Loucy (cell line): ENCODE results near the gene CARS2.

Experiments used
- H2AFZ ChIP-seq: fragments of 200-600 bp; sonication (generic); 2 replicates; pipeline ENCODE4 v1.6.0; 2016; ENCODE audit warnings: antibody characterized with exemption, mild to moderate bottlenecking, low read length, moderate library complexity
- H3F3A ChIP-seq: fragments of 200-600 bp; 2 replicates; pipeline ENCODE4 v1.6.0; 2016; ENCODE audit warnings: antibody characterized with exemption, low read depth, mild to moderate bottlenecking
- H3K27me3 ChIP-seq: fragments of 200-600 bp; sonication (generic); 2 replicates; pipeline ENCODE4 v1.6.1; 2014; ENCODE audit warnings: low read length, mild to moderate bottlenecking; ENCODE audit not compliant: insufficient read depth, poor library complexity, severe bottlenecking
- H3K36me3 ChIP-seq: fragments of 200-600 bp; sonication (generic); 2 replicates; pipeline ENCODE4 v1.6.1; 2016; ENCODE audit warnings: low read length; ENCODE audit not compliant: insufficient read depth
- H3K4me1 ChIP-seq: fragments of 200-600 bp; sonication (generic); 2 replicates; pipeline ENCODE4 v1.5.1; 2014; ENCODE audit warnings: low read length, mild to moderate bottlenecking; ENCODE audit not compliant: insufficient read depth, poor library complexity, severe bottlenecking
- H3K4me2 ChIP-seq: fragments of 200-600 bp; sonication (generic); 2 replicates; pipeline ENCODE4 v1.6.0; 2014; ENCODE audit warnings: antibody characterized with exemption, low read length, low read depth, mild to moderate bottlenecking; ENCODE audit not compliant: poor library complexity, severe bottlenecking
- H3K4me3 ChIP-seq: fragments of 200-600 bp; sonication (generic); 2 replicates; pipeline ENCODE4 v1.5.1; 2014; ENCODE audit warnings: low read length, mild to moderate bottlenecking, mixed read lengths; ENCODE audit not compliant: poor library complexity, severe bottlenecking
- H3K79me2 ChIP-seq: fragments of 200-600 bp; sonication (generic); 2 replicates; pipeline ENCODE4 v1.6.1; 2014; ENCODE audit warnings: low read length; ENCODE audit not compliant: insufficient read depth
- H3K9ac ChIP-seq: fragments of 200-600 bp; sonication (generic); 2 replicates; pipeline ENCODE4 v1.6.0; 2014; ENCODE audit warnings: mild to moderate bottlenecking, low read depth, low read length, moderate library complexity; ENCODE audit not compliant: poor library complexity, severe bottlenecking
- H3K9me2 ChIP-seq: fragments of 200-600 bp; sonication (generic); replicated peaks from 2 replicates; pipeline ENCODE4 v1.6.1; 2016; ENCODE audit warnings: low read depth, low read length, mixed read lengths
- H3K9me3 ChIP-seq: fragments of 200-600 bp; sonication (generic); 2 replicates; pipeline ENCODE4 v1.6.1; 2014; ENCODE audit warnings: mild to moderate bottlenecking, antibody characterized with exemption, low read length, low read depth; ENCODE audit not compliant: insufficient read depth
- H4K20me1 ChIP-seq: fragments of 200-600 bp; sonication (generic); 2 replicates; pipeline ENCODE4 v1.6.0; 2014; ENCODE audit warnings: antibody characterized with exemption, low read length, mild to moderate bottlenecking; ENCODE audit not compliant: insufficient read depth, poor library complexity, severe bottlenecking
- EZH2phosphoT487 ChIP-seq: fragments of 200-600 bp; IDR thresholded peaks from 2 replicates; pipeline ENCODE4 v1.6.1; 2018; ENCODE audit warnings: antibody characterized with exemption, mild to moderate bottlenecking, moderate library complexity, borderline replicate concordance
- TF ChIP-seq, protein P1 (sequence below): fragments of 200-600 bp; sonication (generic); conservative IDR thresholded peaks from 2 replicates; pipeline ENCODE4 v1.5.1; 2014; ENCODE audit warnings: mild to moderate bottlenecking, antibody characterized with exemption, low read length

CARS2 gene

DNA sequence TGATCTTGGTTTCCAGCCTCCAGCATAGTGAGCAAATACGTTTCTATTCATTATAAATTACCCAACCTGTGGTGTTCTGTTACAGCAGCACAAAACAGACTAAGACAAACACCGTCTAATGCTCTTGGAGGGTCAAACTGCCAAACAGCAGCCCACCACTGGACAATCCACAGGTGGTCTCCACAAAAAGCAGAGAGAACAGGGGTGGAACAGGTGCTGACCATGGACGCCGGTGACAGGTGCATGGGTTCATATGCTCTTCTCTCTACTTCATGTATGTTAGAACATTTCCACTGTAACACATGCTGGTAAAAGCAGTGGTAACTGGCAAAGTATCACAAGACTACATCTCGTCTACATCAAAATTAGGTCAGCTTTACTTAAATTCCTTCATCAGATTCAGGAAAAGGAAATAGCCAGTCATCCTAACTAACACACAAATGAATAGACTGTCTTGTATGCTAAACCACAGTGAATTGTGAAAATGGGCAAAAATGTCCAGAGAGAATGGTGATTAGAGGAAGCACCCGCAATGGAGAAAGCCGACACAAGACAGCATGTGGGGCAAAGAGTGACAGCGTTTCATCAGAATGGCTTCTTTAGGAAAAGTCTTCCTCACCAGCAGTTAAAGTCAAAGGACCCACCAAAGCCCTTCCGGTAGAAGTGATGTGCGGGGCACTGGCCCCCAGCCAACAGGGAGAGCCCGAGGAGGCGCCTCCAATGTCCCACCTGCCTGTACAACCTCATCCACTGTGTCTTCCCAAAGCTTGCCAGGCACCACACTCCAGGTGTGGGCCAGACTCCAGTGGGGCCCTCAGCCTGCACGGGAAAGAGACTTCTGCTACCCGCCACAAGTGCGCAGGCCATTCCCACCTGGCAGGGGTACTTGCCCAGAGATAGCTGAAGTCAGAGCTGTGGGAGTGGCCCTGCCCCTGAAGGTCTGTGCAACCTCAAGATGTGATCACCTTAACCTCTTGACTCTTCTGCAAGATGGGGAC is 6.5 kb downstream of the CARS2 start:
- H3K4me2 ChIP-seq: peak overlapping the region; percentile 58
- no peak overlapping the region for H3K9ac ChIP-seq
- H3F3A ChIP-seq: no peaks in the 10 kb centered on the region
- H3K9me2 ChIP-seq: no peaks in the 10 kb centered on the region
- H3K79me2 ChIP-seq: peaks cover 66% of the 10 kb centered on the region
- peaks cover 14% of the 10 kb centered on the region for H3K36me3 ChIP-seq
- H3K9me3 ChIP-seq: no peaks in the 10 kb centered on the region
- no peaks in the 10 kb centered on the region for H3K27me3 ChIP-seq
- H3K4me1 ChIP-seq: peaks cover 70% of the 10 kb centered on the region
- TF ChIP-seq EZH2phosphoT487: no peak
- TF ChIP-seq, protein P1, sequence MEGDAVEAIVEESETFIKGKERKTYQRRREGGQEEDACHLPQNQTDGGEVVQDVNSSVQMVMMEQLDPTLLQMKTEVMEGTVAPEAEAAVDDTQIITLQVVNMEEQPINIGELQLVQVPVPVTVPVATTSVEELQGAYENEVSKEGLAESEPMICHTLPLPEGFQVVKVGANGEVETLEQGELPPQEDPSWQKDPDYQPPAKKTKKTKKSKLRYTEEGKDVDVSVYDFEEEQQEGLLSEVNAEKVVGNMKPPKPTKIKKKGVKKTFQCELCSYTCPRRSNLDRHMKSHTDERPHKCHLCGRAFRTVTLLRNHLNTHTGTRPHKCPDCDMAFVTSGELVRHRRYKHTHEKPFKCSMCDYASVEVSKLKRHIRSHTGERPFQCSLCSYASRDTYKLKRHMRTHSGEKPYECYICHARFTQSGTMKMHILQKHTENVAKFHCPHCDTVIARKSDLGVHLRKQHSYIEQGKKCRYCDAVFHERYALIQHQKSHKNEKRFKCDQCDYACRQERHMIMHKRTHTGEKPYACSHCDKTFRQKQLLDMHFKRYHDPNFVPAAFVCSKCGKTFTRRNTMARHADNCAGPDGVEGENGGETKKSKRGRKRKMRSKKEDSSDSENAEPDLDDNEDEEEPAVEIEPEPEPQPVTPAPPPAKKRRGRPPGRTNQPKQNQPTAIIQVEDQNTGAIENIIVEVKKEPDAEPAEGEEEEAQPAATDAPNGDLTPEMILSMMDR: no peak
- H2AFZ ChIP-seq: no peak overlapping the region
- peaks cover 25% of the 10 kb centered on the region for H4K20me1 ChIP-seq
- H3K4me3 ChIP-seq: no peak overlapping the region

- peaks cover 23% of the 10 kb centered on the region for H4K20me1 ChIP-seq
- H3K4me3 ChIP-seq: no peak overlapping the region
- H3K9me2 ChIP-seq: no peaks in the 10 kb centered on the region
- H3K9me3 ChIP-seq: no peaks in the 10 kb centered on the region
- H3F3A ChIP-seq: no peaks in the 10 kb centered on the region
- H2AFZ ChIP-seq: no peak overlapping the region
- no peaks in the 10 kb centered on the region for H3K27me3 ChIP-seq
- no peak overlapping the region for H3K4me2 ChIP-seq
- peaks cover 64% of the 10 kb centered on the region for H3K4me1 ChIP-seq
- H3K9ac ChIP-seq: no peak overlapping the region
- peaks cover 14% of the 10 kb centered on the region for H3K36me3 ChIP-seq
- TF ChIP-seq, protein P1: no peak
- no peak for TF ChIP-seq EZH2phosphoT487
- peaks cover 59% of the 10 kb centered on the region for H3K79me2 ChIP-seq
Observed at GRCh38 chr13:110698689-110699088, 7.2 kb downstream of the CARS2 start.

- Histone ChIP-seq H2AFZ (no peak overlapping the region), H3K27me3 (no peaks in the 10 kb centered on the region), H4K20me1 (peaks cover 20% of the 10 kb centered on the region), H3K9me2 (no peaks in the 10 kb centered on the region), H3K9ac (peak overlapping the region; percentile 39), H3K4me2 (peak overlapping the region; percentile 65), H3K4me3 (no peak overlapping the region), H3K9me3 (no peaks in the 10 kb centered on the region), H3K79me2 (peaks cover 50% of the 10 kb centered on the region), H3F3A (no peaks in the 10 kb centered on the region), H3K36me3 (peaks cover 14% of the 10 kb centered on the region), H3K4me1 (peaks cover 58% of the 10 kb centered on the region)
- TF ChIP-seq EZH2phosphoT487: no peak
- TF ChIP-seq, protein P1: no peak
Observed at GRCh38 chr13:110697842-110698241, 8.1 kb downstream of the CARS2 start.
